Heart left ventricle (tissue), 16 donors: ENCODE measurements around the gene ACADVL. TPM values are rescaled to one million over a fixed set of nuclear protein-coding genes. Genes with fewer than 3 reads are reported as not detected.
A peak's percentile ranks its signal among the peaks of the same experiment; 100 is the strongest.

ENCODE experiments used
- ATAC-seq, 4 donors: fragments of 200-7000 bp; cut with Tn5 transposase; one replicate each; pipeline ENCODE4 v1.9.1; 2020 to 2022; ENCODE audit warnings: moderate library complexity in 4 of 4, mild to moderate bottlenecking in 3 of 4, moderate number of reproducible peaks in 1 of 4
- DNase-seq, 5 donors: peaks; one replicate each; pipeline ENCODE4 v3.0.0-alpha.2; 2020
- H3K27ac ChIP-seq, 12 donors: fragments of 200-600 bp; sonication (generic) in 4 of 12; one replicate each; pipeline versions ENCODE4 v1.5.0 to v1.8.0; 2016 to 2022; ENCODE audit warnings: mild to moderate bottlenecking in 2 of 12
- H3K27me3 ChIP-seq, 9 donors: fragments of 200-600 bp; sonication (generic) in 2 of 9; one replicate each; pipeline versions ENCODE4 v1.5.1 to v1.8.0; 2016 to 2022; ENCODE audit warnings: mild to moderate bottlenecking in 3 of 9
- H3K36me3 ChIP-seq, 9 donors: fragments of 200-600 bp; sonication (generic) in 2 of 9; one replicate each; pipeline versions ENCODE4 v1.5.0 to v1.8.0; 2018 to 2022; ENCODE audit warnings: mild to moderate bottlenecking in 2 of 9
- H3K4me1 ChIP-seq, 12 donors: fragments of 200-600 bp; sonication (generic) in 4 of 12; one replicate each; pipeline versions ENCODE4 v1.5.0 to v1.8.0; 2016 to 2022; ENCODE audit warnings: mild to moderate bottlenecking in 3 of 12
- H3K4me3 ChIP-seq, 12 donors: fragments of 200-600 bp; sonication (generic) in 4 of 12; one replicate each; pipeline versions ENCODE4 v1.5.0 to v1.8.0; 2017 to 2022; ENCODE audit warnings: mild to moderate bottlenecking in 9 of 12, moderate library complexity in 4 of 12
- H3K9me3 ChIP-seq, 12 donors: fragments of 200-600 bp; sonication (generic) in 4 of 12; one replicate each; pipeline versions ENCODE4 v1.5.0 to v1.8.0; 2016 to 2022; ENCODE audit warnings: mild to moderate bottlenecking in 1 of 12
- CTCF ChIP-seq, 12 donors: fragments of 200-600 bp; sonication (generic) in 4 of 12; IDR thresholded peaks; one replicate each; pipeline versions ENCODE4 v1.5.0 to v1.8.0; 2018 to 2022; ENCODE audit warnings: antibody characterized with exemption in 12 of 12, mild to moderate bottlenecking in 5 of 12
- POLR2A ChIP-seq, 2 donors: fragments of 450-650 bp; IDR thresholded peaks; one replicate each; pipeline ENCODE4 v1.6.1; 2017; ENCODE audit warnings: antibody characterized with exemption in 2 of 2, mild to moderate bottlenecking in 2 of 2, moderate library complexity in 2 of 2
- WGBS, 4 donors: extraction: QIAGEN DNeasy Blood & Tissue Kit in 2 of 4; methylation state at CpG; one replicate each; pipeline versions ENCODE4 v1.1.5 to v1.1.7; 2013 to 2018; 5-methylcytosine and 5-hydroxymethylcytosine counted together
- intact Hi-C, 10 donors: fragments of 100-400 bp; cut with DNase I; formaldehyde crosslinking; loops; one replicate each; pipeline versions ENCODE4 v1.11.1 to v1.14.2; 2022
- polyA plus RNA-seq, 2 donors: library from polyadenylated mRNA; stranded (reverse); fragments of 200-250 nt; gene quantifications; one replicate each; pipeline ENCODE4 v1.2.3, GENCODE V29; 2013
- total RNA-seq, 9 donors: library from RNA; depleted of rRNA in 2 of 9; stranded (reverse); fragments of >200 nt in 2 of 9; fragmentation: NEBNext Ultra II Directional in 3 of 9; extraction: Animal tissue kit (Norgen Biotek cat#: 25700) in 3 of 9; gene quantifications; one replicate each; pipeline versions ENCODE4 v1.1.0 to v1.2.4, GENCODE V29; 2016 to 2023
- donor health status: ischemic (EF 13 %, LVEDD 7.1; RV severe dilation, severe dysfunction).
- donor health status: healthy with polysubstance abuse.
- donor health status: DM: no; HTN: yes; CAD: no.
- donor health status: DM: no; HTN: no; CAD: no.
- donor health status: ischemic (EF 25% LVEDD 6.9; RV normal size, moderate dysfunction).
- donor health status: ischemic (EF 25% LVEDD 5.7; RV mildly dilated, moderate dysfunction).
- donor health status: healthy.
- donor health status: DM: yes; HTN: yes; CAD: no.
- donor health status: ischemic (EF 35%, LVEDD 5.7; RV mildly dilated, moderate dysfunction).
- donor health status: nonischemic (EF 11% LVEDD 7.7; RV severe dilation, severe dysfunction).
- donor health status: DM: yes; HTN: yes; CAD: no.
- donor health status: PGD.
- donor health status: ischemic (EF 29% LVEDD 5.4; RV normal size, mild dysfunction).
- donor health status: nonischemic (EF 23%, LVEDD 6.1; RV moderate dilation, normal function).

ACADVL gene
- total and polyA plus RNA-seq, 11 donors = 601 to 2,758 (median 1,385) TPM

- TF ChIP-seq CTCF (IDR thresholded peaks at IDR 0.05) (no peak), POLR2A (IDR thresholded peaks at IDR 0.05) (peak in 1 of 2 donors; percentile 39)
- Histone ChIP-seq H3K4me1 (peaks cover 8 to 46% (median 37%) of the 10 kb centered on the region in 12 donors), H3K27ac (peak within 1 kb of the TSS; percentile 96 to 100 (median 99)), H3K27me3 (no peaks in the 10 kb centered on the region), H3K36me3 (peaks cover 0 to 38% (median 34%) of the 10 kb centered on the region in 9 donors), H3K9me3 (no peaks in the 10 kb centered on the region), H3K4me3 (peak within 1 kb of the TSS; percentile 57 to 100 (median 94))
- peak; percentile 98 to 99 (median 98) for DNase-seq
- WGBS, 4 donors = 0 to 2% (median 1%) methylated on average over 17 to 41 of the region's 41 CpGs
- intact Hi-C loops = loop anchor here in 5 of 10 donors (1.0 to 10.0 kb wide), 5 partner anchors 12 to 323 kb away; partner anchors contain the start of genes EIF5A (in 3 of the 5), CD68 (in 1 of the 5), PHF23 (in 1 of the 5) and SLC2A4 (in 1 of the 5)
- peak; percentile 92 to 96 (median 95) for ATAC-seq
Measured at GRCh38 chr17:7251661-7252175, 32.0 kb downstream of the ACADVL start, which contains the start of gene CTDNEP1. TSS of gene CTDNEP1 (minus strand) at chr17:7251734. CDS start at chr17:7251296, 438 bp downstream.

- Histone ChIP-seq H3K4me3 (peak within 1 kb of the TSS; percentile 57 to 100 (median 94)), H3K4me1 (peaks cover 8 to 46% (median 37%) of the 10 kb centered on the region in 12 donors), H3K36me3 (peaks cover 0 to 41% (median 34%) of the 10 kb centered on the region in 9 donors), H3K9me3 (no peaks in the 10 kb centered on the region), H3K27me3 (no peaks in the 10 kb centered on the region), H3K27ac (peak within 1 kb of the TSS; percentile 96 to 100 (median 99))
- TF ChIP-seq CTCF (IDR thresholded peaks at IDR 0.05) = peak in 8 of 12 donors; percentile 26 to 58 (median 40)
- TF ChIP-seq POLR2A (IDR thresholded peaks at IDR 0.05) = peak in 1 of 2 donors; percentile 42
- peak; percentile 72 to 86 (median 82) for ATAC-seq
- peak; percentile 95 to 98 (median 96) for DNase-seq
- WGBS, 4 donors = 1 to 2% (median 1%) methylated on average over 47 to 55 of the region's 55 CpGs
- intact Hi-C loops = loop anchor here in 5 of 10 donors (1.0 to 10.0 kb wide), 5 partner anchors 13 to 322 kb away; partner anchors contain the start of genes EIF5A (in 3 of the 5), CD68 (in 1 of the 5), PHF23 (in 1 of the 5) and SLC2A4 (in 1 of the 5)
Measured at GRCh38 chr17:7252176-7253043, 32.7 kb downstream of the ACADVL start, which contains the start of gene ELP5. TSS of gene ELP5 (plus strand) at chr17:7252215. CDS start at chr17:7252551, 336 bp downstream.

GRCh38 chr17:7253082-7253481 is 33.3 kb downstream of the ACADVL start:
- ATAC-seq = no peak
- Histone ChIP-seq H3K4me3 (peak overlapping the region; percentile 57 to 100 (median 94)), H3K27ac (peak overlapping the region; percentile 96 to 100 (median 99)), H3K27me3 (no peaks in the 10 kb centered on the region), H3K9me3 (no peaks in the 10 kb centered on the region), H3K4me1 (peaks cover 8 to 42% (median 37%) of the 10 kb centered on the region in 12 donors), H3K36me3 (peaks cover 0 to 48% (median 41%) of the 10 kb centered on the region in 9 donors)
- intact Hi-C loops = loop anchor here in 4 of 10 donors (2.0 to 10.0 kb wide), 3 partner anchors 54 to 322 kb away; partner anchors contain the start of genes EIF5A (in 3 of the 4) and CD68 (in 1 of the 4)
- WGBS, 4 donors = 73 to 79% (median 75%) methylated on average over 5 of the region's 5 CpGs
- no peak for TF ChIP-seq POLR2A (IDR thresholded peaks at IDR 0.05)
- no peak for TF ChIP-seq CTCF (IDR thresholded peaks at IDR 0.05)
- no peak for DNase-seq
